HFFc6 (cell line): ENCODE measurements around the gene STRA8. TPM values are rescaled to one million over a fixed set of nuclear protein-coding genes. Genes with fewer than 3 reads are reported as not detected.

Source experiments
- DNase-seq: peaks from one replicate; pipeline ENCODE4 v3.0.0-alpha.2; 2018
- H3K27ac Mint-ChIP-seq: 2 replicates; pipeline ENCODE4 v1.8.0; 2020; ENCODE audit warnings: mild to moderate bottlenecking, mixed read lengths
- H3K27me3 Mint-ChIP-seq: 2 replicates; pipeline ENCODE4 v1.8.0; 2021; ENCODE audit warnings: mild to moderate bottlenecking, moderate library complexity, mixed read lengths; ENCODE audit not compliant: insufficient read depth
- H3K36me3 Mint-ChIP-seq: 2 replicates; pipeline ENCODE4 v1.8.0; 2021; ENCODE audit warnings: low read depth, mixed read lengths
- H3K4me1 Mint-ChIP-seq: 2 replicates; pipeline ENCODE4 v1.8.0; 2020; ENCODE audit warnings: low read depth, mixed read lengths
- H3K4me3 Mint-ChIP-seq: 2 replicates; pipeline ENCODE4 v1.8.0; 2020; ENCODE audit warnings: mild to moderate bottlenecking, moderate library complexity, mixed read lengths
- H3K9me3 Mint-ChIP-seq: 2 replicates; pipeline ENCODE4 v1.8.0; 2020; ENCODE audit warnings: mild to moderate bottlenecking, mixed read lengths
- CTCF ChIP-seq: fragments of 200-600 bp; sonication (generic); IDR thresholded peaks from 2 replicates; pipeline ENCODE4 v1.5.0; 2021; ENCODE audit warnings: antibody characterized with exemption, mild to moderate bottlenecking
- total RNA-seq, 6 experiments: library from RNA; stranded (reverse); fragmentation: NEBNext Ultra II Directional; extraction: Animal tissue kit (Norgen Biotek cat#: 25700); gene quantifications; 2 replicates in 1 of 6; 3 replicates in 5 of 6; pipeline ENCODE4 v1.2.3, GENCODE V29; 2021

STRA8 gene
- total RNA-seq, 6 experiments from 2014 or later, result not detected

DNA sequence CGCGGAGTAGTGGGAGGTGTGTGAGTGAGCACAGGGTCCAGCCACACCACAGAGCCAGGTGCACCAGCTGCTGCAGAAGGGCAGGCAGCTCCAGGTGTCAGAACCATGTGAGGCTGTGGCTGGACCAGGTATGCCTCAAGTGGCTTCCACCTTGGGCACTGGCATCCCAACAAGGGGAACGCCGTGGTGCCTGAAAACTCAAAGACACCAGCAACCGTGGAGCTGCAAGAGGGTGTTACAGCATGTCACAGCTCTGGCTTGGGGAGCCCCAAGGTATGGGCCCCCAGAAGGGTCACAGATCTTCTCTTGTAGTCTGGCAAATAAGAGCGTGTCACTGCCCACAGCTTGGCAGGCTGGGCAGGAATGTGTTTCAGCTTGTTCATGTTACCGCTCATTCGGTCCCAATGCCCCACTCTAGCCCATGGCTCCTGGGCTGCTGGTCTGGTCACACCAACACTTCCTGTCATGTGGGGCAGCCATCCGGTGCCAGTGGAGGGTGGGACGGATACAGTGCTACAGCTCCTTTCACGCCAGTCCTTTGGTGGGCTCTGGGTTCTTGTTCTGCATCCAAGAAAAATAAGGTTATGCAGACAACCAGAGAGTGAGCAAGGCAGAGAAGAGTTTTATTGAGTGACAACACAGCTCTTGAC lies 29.8 kb downstream of the STRA8 start:
- no peak overlapping the region for H3K27ac Mint-ChIP-seq
- H3K4me1 Mint-ChIP-seq, result peaks cover 14% of the 10 kb centered on the region
- no peak for TF ChIP-seq CTCF
- no peak overlapping the region for H3K4me3 Mint-ChIP-seq
- H3K36me3 Mint-ChIP-seq, result no peaks in the 10 kb centered on the region; the same call in 1 of the 2 replicates
- DNase-seq, result no peak
- H3K9me3 Mint-ChIP-seq, result peaks cover 29% of the 10 kb centered on the region
- H3K27me3 Mint-ChIP-seq, result peaks cover 15% of the 10 kb centered on the region

- peaks cover 25% of the 10 kb centered on the region for H3K27me3 Mint-ChIP-seq
- H3K4me1 Mint-ChIP-seq, result peaks cover 12% of the 10 kb centered on the region
- no peak for DNase-seq
- H3K36me3 Mint-ChIP-seq, result no peaks in the 10 kb centered on the region; the same call in 1 of the 2 replicates
- peaks cover 29% of the 10 kb centered on the region for H3K9me3 Mint-ChIP-seq
- TF ChIP-seq CTCF, result no peak
- no peak overlapping the region for H3K27ac Mint-ChIP-seq
- H3K4me3 Mint-ChIP-seq, result no peak overlapping the region
These were observed 32.0 kb downstream of the STRA8 start for GRCh38 chr7:135265637-135266036.

DNA sequence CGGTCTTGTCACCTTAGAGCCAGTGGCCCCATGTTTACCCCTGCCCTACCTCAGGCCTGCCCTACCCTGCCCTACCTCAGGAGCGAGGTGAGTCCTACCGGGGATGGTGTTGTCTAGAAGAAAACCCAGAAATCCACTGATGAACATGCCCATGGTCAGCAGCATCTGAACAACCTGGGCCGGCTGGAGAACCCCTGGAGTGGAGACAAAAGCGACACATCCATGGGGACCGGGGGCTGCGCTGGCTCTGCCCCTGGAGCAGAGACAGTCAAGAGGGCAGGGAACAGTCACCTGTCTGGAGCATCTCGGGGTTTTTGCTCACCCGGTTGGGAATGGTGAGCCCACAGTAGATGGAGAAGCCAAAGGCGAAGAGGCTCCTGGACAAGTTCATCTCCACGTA lies 36.3 kb downstream of the STRA8 start:
- Mint-ChIP-seq H3K4me1 (peaks cover 8% of the 10 kb centered on the region), H3K27ac (no peak overlapping the region), H3K4me3 (no peak overlapping the region), H3K27me3 (peaks cover 26% of the 10 kb centered on the region), H3K36me3 (no peaks in the 10 kb centered on the region), H3K9me3 (peaks cover 13% of the 10 kb centered on the region; the same call in 1 of the 2 replicates)
- no peak for DNase-seq
- no peak for TF ChIP-seq CTCF

- no peak for TF ChIP-seq CTCF
- Mint-ChIP-seq H3K9me3 (peaks cover 10% of the 10 kb centered on the region; the same call in 1 of the 2 replicates), H3K36me3 (no peaks in the 10 kb centered on the region), H3K4me3 (no peak overlapping the region), H3K27me3 (peaks cover 26% of the 10 kb centered on the region), H3K27ac (no peak overlapping the region), H3K4me1 (peaks cover 8% of the 10 kb centered on the region)
- DNase-seq, result no peak
These were observed 37.1 kb downstream of the STRA8 start for GRCh38 chr7:135270577-135271254.

GRCh38 chr7:135271255-135271615 lies 37.6 kb downstream of the STRA8 start:
- Mint-ChIP-seq H3K27me3 (peaks cover 26% of the 10 kb centered on the region), H3K4me1 (peaks cover 8% of the 10 kb centered on the region), H3K9me3 (peaks cover 5% of the 10 kb centered on the region; the same call in 1 of the 2 replicates), H3K36me3 (no peaks in the 10 kb centered on the region), H3K27ac (no peak overlapping the region), H3K4me3 (no peak overlapping the region)
- no peak for TF ChIP-seq CTCF
- DNase-seq, result no peak
